Bronchial epithelial cell (primary cell): ENCODE results near the gene TTI1. TPM values are rescaled to one million over a fixed set of nuclear protein-coding genes. Genes with fewer than 3 reads are reported as not detected.

Experiments used
- DNase-seq: peaks from one replicate; pipeline ENCODE4 v3.0.0-alpha.2; 2010; ENCODE audit warnings: low read depth
- FAIRE-seq: peaks from 2 replicates; lab custom pipeline; 2011; peaks lifted over from hg19 to GRCh38; lab: Jason Lieb, UNC
- H3K27me3 ChIP-seq: 2 replicates; pipeline ENCODE4 v1.5.1; 2011; ENCODE audit warnings: low read length; ENCODE audit not compliant: control insufficient read depth, insufficient read depth
- H3K36me3 ChIP-seq: 2 replicates; pipeline ENCODE4 v1.5.1; 2011; ENCODE audit warnings: low read length; ENCODE audit not compliant: control insufficient read depth, insufficient read depth
- H3K4me3 ChIP-seq: 2 replicates; pipeline ENCODE4 v1.5.1; 2011; ENCODE audit warnings: mild to moderate bottlenecking, low read depth, low read length, control low read depth
- total RNA-seq: library from RNA; depleted of rRNA; stranded (reverse); fragments of >200 nt; gene quantifications from 2 replicates; pipeline ENCODE4 v1.2.1, GENCODE V29; 2014
- TF ChIP-seq, protein P1 (sequence below): IDR thresholded peaks from 2 replicates; pipeline ENCODE4 v1.5.1; 2011; ENCODE audit warnings: mild to moderate bottlenecking, moderate library complexity, low read length, control low read depth, inconsistent platforms; ENCODE audit not compliant: insufficient read depth, severe bottlenecking

Gene TTI1
- total RNA-seq, 1 donor from 2014 or later: 14.7 TPM

DNA sequence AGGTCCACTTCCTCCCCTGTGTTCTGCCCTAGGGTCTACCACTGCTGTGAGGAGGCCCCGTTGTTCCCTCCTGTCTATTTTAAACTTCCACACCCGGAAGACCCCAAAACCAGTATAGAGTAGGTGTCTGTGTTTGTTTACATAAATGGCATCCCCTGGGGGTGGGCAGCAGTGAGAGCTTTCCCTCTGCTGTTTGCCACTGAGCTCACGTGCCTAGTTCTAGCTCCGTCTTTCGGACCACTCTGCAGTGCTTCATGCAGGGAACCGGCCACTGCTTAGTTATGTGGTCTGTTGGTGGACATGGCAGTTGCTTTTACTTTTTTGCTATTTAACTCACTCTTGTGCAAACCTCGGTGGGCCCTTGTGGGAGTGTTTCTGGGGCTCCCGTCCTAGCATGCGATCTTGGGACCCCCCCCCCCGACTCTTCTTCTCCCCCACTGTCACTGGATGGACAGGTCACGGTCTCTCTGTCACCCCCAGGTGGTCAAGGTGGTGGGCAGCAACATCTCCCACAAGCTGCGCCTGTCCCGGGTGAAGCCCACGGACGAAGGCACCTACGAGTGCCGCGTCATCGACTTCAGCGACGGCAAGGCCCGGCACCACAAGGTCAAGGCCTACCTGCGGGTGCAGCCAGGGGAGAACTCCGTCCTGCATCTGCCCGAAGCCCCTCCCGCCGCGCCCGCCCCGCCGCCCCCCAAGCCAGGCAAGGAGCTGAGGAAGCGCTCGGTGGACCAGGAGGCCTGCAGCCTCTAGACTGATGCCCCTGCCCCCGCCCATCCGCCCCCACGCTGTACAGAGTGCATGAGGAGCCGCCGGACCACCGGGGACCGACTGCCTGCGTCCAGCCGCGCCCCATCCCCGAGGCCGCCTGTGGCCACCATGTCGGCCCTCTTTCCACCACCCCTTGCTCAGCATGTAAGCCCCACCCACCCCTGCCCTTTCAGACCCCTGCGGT is 89.5 kb downstream of the TTI1 start:
- no peak for FAIRE-seq
- TF ChIP-seq, protein P1, sequence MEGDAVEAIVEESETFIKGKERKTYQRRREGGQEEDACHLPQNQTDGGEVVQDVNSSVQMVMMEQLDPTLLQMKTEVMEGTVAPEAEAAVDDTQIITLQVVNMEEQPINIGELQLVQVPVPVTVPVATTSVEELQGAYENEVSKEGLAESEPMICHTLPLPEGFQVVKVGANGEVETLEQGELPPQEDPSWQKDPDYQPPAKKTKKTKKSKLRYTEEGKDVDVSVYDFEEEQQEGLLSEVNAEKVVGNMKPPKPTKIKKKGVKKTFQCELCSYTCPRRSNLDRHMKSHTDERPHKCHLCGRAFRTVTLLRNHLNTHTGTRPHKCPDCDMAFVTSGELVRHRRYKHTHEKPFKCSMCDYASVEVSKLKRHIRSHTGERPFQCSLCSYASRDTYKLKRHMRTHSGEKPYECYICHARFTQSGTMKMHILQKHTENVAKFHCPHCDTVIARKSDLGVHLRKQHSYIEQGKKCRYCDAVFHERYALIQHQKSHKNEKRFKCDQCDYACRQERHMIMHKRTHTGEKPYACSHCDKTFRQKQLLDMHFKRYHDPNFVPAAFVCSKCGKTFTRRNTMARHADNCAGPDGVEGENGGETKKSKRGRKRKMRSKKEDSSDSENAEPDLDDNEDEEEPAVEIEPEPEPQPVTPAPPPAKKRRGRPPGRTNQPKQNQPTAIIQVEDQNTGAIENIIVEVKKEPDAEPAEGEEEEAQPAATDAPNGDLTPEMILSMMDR: no peak
- DNase-seq: no peak
- H3K27me3 ChIP-seq: no peaks in the 10 kb centered on the region
- H3K36me3 ChIP-seq: no peaks in the 10 kb centered on the region
- no peak overlapping the region for H3K4me3 ChIP-seq

DNA sequence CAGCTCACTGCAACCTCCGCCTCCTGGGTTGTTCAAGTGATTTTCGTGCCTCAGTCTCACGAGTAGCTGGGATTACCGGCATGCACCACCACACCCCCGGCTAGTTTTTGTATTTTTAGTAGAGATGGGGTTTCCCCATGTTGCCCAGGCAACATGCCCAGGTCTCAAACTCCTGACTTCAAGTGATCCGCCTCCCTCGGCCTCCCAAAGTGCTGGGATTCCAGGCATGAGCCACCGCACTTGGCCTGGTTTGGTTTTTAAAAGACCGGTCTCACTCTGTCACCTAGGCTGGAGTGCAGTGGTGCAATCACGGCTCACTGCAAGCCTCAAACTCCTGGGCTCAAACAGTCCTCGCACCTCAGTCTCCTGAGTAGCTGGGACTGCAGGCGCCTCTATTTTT is 90.2 kb downstream of the TTI1 start:
- FAIRE-seq (no peak), DNase-seq (no peak)
- Histone ChIP-seq H3K36me3 (no peaks in the 10 kb centered on the region), H3K27me3 (no peaks in the 10 kb centered on the region), H3K4me3 (no peak overlapping the region)
- TF ChIP-seq, protein P1: no peak

DNA sequence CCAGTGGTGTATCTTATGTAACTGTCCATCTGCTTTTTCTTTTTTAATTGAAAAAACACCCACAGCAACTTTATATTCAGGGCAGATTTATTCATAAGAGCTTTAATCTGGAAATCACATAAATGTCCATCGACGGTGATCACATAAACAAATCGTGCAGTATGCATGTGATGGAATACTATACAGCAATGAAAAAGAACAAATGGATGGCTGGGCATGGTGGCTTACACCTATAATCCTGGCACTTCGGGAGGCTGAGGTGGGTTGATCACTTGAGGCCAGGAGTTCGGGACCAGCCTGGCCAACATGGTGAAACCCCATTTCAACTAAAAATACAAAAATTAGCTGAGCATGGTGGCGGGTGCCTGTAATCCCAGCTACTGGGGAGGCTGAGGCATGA is 91.3 kb downstream of the TTI1 start:
- no peak for FAIRE-seq
- no peaks in the 10 kb centered on the region for H3K27me3 ChIP-seq

DNA sequence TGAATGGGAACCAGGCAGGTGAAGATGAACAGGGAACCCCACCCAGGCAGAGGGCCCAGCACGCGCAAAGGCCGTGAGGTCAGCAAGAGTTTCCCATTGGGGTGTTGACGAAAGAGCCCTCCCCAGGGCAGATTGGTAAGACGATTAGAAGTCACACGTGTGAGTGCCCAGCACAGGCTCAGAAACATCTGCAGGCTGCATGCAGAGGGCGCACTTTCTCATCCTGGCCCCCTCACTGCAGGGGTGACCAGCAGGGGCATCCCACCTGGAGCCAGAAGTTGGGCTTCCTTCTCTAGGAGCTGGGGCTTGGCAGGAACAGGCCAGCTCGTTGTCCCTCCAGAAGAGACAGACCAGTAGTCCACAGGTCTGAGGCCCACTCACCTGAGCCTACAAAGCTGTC is 91.9 kb downstream of the TTI1 start:
- DNase-seq (no peak), FAIRE-seq (no peak)
- H3K36me3 ChIP-seq: no peaks in the 10 kb centered on the region

More for the DNA sequence above, 91.3 kb downstream of the TTI1 start:
- Histone ChIP-seq H3K4me3 (no peak overlapping the region), H3K36me3 (no peaks in the 10 kb centered on the region)
- DNase-seq: no peak
- TF ChIP-seq, protein P1: no peak

DNA sequence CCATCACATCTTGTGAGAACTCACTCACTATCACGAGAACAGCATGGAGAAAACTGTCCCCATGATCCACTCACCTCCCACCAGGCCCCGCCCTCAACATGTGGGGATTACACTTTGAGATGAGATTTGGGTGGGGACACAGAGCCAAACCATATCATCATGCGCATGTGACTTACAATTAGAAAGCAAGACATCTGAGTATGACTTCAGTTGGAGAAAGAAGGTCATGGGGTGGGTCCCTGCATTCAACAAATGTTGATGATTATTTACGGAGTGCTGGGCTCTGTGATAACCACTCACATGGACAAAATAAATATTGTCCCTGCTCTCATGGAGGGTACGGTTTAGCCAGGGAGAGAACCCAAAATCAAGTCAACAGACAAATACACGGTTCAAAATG is 92.4 kb downstream of the TTI1 start:
- TF ChIP-seq, protein P1: no peak
- Histone ChIP-seq H3K4me3 (no peak overlapping the region), H3K36me3 (no peaks in the 10 kb centered on the region), H3K27me3 (no peaks in the 10 kb centered on the region)
- DNase-seq: no peak
- FAIRE-seq: no peak

More for the DNA sequence above, 91.9 kb downstream of the TTI1 start:
- TF ChIP-seq, protein P1: no peak
- no peaks in the 10 kb centered on the region for H3K27me3 ChIP-seq
- H3K4me3 ChIP-seq: no peak overlapping the region
